SK-N-SH treated with all-trans-retinoic acid at 6 μM for 48 hours (cell line): ENCODE measurements around the gene APOL5.

ENCODE experiments used
- ARNTL ChIP-seq: fragments of 450-650 bp; formaldehyde crosslinking; IDR thresholded peaks from 2 replicates; pipeline ENCODE4 v1.5.0; 2020; ENCODE audit warnings: low read depth, mild to moderate bottlenecking, moderate library complexity, borderline replicate concordance
- ZFP30 ChIP-seq: fragments of 450-650 bp; formaldehyde crosslinking; IDR thresholded peaks from 2 replicates; pipeline ENCODE4 v1.5.0; 2022; ENCODE audit warnings: mild to moderate bottlenecking, moderate library complexity

GRCh38 chr22:35708917-35709316 is 8.8 kb upstream of the APOL5 start:
- TF ChIP-seq ARNTL (CRISPR knock-in tag) (no peak), ZFP30 (CRISPR knock-in tag) (no peak)
